HG02973 (cell line): ENCODE measurements around the gene PRTFDC1.
"Not testable (repeated sequence)": the region's sequence is repeated elsewhere in the genome, so short reads cannot be mapped to it uniquely, and the experiment has no call there.

ENCODE experiments used
- ATAC-seq: cut with Tn5 transposase; IDR thresholded peaks from one replicate; pipeline ENCODE4 v1.9.1; 2021; ENCODE audit warnings: moderate library complexity; ENCODE audit not compliant: unreplicated experiment

Gene PRTFDC1

GRCh38 chr10:24966962-24967481 lies 14.6 kb upstream of the PRTFDC1 start:
- ATAC-seq, result no peak

GRCh38 chr10:24965051-24965450 lies 12.6 kb upstream of the PRTFDC1 start:
- ATAC-seq, result no peak

DNA sequence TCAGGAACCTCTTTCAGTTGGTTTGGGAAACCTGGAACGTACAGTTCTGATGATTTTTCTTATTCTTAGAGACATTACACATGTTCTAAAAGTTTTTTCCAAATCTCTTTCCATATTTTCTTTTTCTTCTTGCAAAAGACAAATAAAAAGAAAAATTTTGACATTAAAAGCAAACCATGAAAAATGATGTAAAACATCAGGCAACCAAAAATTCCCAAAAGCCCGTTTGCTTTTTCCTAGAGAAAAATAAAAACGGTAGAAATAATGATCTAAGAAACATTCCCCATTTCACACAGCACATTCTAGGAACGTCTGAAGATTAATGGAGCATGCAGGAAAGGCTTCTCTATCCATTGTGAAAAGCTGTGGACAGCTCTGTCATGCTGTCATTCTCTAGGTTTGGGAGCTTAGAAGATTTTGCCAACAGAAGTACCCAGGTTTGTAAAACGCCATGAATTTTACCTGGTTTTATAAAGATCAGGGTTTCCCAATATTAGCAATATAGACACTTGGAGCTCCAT lies 11.2 kb upstream of the PRTFDC1 start:
- ATAC-seq, result no peak

GRCh38 chr10:24962995-24963394 lies 10.6 kb upstream of the PRTFDC1 start:
- no peak for ATAC-seq

DNA sequence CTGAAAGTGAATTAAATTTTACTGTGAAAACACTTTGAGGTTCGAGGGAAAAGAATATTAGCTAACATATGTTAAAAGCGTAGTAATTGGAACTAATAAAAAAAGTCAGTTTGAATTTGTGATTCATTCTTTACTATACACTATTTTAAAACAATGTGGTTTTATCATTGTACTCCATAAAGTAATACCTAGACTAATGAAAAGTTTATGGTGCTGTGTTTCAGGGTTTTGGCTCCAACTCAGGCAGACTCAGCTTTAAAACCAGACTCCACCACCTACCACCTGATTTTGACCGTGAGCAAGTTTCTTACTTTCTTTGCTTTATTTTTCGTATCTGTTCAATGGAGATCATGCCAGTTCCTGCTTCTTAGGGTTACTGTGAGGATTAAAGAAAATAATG lies 9.2 kb upstream of the PRTFDC1 start:
- no peak for ATAC-seq

DNA sequence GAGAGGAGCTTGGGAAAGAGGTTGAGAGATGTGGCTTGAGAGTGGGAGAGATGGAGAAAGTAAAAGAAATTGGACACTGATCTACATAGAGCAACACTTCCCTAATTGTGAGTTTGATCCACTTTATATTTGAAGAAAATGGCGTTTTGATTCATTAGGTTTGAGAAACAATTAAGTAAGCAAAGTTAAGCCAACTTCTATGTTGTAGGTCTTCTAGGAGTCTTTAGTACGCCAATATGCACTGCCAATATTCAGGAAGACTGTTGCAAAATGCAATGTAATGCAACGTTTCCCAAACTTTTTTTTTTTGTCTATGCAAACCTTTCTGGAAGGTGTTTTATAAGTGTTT lies 7.0 kb upstream of the PRTFDC1 start:
- no peak for ATAC-seq

DNA sequence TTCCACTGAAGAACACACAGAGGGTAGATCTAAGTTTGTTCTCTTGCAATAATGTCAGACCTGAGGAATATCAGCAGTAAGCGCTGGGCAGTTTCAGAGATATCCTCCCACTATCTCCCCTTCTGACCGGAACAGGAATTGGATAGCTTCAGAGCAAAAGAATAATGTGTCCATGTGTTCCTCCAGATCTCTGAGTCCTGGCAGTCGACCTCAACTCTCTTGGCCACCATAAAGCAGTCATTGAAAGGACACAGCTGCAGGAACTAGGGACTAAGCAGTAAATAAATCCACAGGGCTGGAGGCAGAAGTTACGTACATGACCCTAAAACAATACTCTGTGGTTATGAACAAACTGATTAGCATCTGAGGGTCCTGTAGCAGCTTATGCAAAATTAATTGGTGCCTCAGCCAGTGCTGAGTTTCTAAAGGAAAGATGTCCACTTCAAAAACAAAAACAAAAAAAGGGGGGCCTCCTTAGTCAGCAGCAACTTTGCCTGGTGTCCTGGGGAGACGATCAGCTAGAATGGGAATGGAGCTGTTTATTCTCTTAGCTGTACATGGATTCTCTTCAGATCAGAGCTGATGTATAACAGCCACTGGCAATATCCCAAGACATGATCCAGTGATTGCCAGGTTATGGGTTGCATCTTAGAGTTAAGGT lies 6.4 kb upstream of the PRTFDC1 start:
- ATAC-seq, result no peak

DNA sequence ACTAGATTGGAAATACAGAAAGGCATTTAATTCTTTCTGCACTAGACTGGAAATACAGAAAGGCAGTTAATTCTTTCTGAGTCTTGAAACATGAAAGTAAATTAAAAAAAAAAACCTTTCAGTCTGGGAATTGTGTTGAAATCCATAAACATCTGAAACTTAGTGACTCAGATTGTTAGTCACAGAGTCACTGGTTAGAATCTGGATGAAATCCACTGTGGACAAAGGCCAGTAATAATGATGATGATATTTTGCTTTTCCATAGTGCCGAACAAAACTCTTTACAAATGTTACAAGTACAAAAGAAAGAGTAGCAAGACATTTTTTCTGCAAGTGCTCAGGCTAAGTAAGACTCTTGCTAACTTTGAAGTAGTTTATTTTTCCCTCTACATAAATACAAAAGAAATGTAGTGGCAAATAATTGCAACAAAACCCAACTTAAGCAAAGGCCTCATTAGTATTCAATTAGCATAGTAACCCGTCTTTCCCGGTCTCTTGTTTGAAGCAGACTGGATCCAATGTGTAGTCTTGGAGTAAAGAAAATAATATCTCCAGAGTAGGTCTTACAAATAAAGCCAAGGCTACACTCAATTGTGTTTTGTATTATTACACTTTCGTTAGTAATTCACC lies 5.8 kb upstream of the PRTFDC1 start:
- ATAC-seq, result no peak

DNA sequence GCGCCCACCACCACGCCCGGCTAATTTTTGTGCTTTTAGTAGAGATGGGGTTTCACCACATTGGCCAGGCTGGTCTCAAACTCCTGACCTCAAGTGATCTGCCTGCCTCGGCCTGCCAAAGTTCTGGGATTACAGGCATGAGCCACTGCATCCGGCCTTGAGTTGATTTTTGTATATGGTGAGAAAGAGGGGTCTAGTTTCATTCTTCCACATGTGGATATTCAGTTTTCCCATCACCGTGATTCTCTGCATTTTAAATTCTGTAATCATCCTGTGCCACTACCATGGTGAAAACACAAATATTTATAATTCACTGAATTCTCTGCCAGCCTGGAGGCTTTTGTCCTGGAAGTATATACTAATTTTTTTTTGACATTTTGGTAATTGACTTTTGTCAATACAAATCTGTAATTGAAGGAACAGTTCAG lies 5.2 kb upstream of the PRTFDC1 start:
- ATAC-seq, result not testable (repeated sequence)

- no peak for ATAC-seq
Observed at GRCh38 chr10:24953675-24954074, 1.3 kb upstream of the PRTFDC1 start.

DNA sequence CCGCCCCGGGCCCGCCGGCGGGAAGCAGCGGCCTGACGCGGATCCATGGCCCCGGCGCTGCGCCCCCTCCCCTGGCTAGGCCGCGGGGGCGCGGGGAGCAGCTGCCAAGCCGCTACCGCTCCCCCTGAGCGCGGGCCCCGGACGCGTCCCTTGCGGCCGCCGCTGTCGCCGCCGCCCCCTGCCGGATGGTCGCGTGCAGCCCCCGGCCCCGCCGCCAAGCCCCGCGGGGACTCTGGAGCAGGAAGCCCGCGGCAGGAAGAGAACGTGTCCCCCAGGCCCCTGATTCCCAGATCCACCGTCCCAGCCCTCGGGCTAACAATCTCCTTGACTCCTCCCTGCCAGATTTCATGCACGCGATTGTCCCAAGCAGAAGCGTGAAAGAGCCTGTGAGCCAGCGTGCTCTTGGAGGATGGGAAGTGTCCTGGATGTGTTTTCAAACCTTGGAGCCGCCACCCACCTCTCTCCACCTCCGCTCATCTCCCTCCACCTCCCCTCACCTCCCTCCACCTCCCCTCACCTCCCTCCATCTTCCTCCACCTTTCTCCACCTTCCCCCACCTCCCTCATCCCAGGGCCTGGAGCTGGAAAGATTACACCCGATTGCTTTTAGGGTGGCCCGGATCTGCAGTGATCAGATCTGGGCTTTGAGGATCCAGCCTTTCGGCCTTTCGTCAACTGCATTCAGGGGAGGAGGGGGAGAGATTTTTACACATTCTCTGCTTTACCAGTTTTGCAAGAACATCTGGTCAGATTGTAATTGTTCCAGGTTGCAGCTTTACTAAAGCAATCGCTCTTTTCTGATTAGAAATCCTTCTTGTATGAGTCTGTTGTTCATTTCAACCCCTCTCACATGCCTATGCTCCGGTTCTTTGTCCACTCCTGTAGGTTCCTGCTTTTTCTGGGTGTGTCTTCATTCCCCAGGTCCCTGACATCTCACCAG lies 570 bp upstream of the PRTFDC1 start:
- ATAC-seq, result peak; percentile 61

GRCh38 chr10:24951201-24952142 lies 934 bp downstream of the PRTFDC1 start:
- ATAC-seq, result no peak

GRCh38 chr10:24950439-24950838 lies 2.0 kb downstream of the PRTFDC1 start:
- no peak for ATAC-seq

- no peak for ATAC-seq
Observed at GRCh38 chr10:24949616-24950015, 2.8 kb downstream of the PRTFDC1 start.

- ATAC-seq, result peak; percentile 71
Observed at GRCh38 chr10:24947304-24948097, 4.9 kb downstream of the PRTFDC1 start.

- no peak for ATAC-seq
Observed at GRCh38 chr10:24944512-24945255, 7.7 kb downstream of the PRTFDC1 start.

DNA sequence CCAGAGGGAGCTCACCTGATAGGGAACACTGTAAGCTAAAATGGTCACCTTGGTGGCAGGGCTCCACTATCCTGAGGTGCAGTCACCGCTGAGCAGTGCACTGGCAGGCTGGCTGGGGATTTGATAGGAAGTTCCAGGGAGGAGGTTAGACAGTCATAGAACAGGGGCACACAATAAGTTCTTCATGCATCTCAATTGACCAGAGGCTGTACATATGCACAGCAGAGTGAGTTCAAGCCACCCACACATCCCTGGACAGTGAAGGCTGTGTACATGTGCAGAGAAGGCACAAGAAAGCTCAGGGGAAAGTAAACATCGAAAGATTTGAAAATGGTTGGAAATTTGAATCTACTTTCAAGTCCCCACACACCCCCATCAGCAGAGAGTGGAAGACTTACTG lies 13.9 kb downstream of the PRTFDC1 start:
- no peak for ATAC-seq

DNA sequence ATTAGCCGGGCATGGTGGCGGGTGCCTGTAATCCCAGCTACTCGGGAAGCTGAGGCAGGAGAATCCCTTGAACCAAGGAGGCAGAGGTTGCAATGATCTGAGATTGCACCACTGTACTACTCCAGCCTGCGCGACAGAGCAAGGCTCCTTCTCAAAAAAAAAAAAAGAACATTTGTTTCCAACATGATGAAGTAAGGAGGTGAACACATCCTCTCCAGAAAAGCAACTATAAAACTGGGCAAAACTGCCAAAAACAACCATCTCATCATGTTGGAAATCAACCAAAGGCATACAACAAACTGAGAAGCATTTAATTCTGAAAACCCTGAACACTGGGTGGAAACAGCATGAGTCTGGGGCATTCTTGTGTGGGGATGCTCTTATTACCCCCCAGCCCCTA lies 14.3 kb downstream of the PRTFDC1 start:
- ATAC-seq, result no peak
